Activated CD4-positive, alpha-beta T cell treated with anti-CD3 and anti-CD28 coated beads, Interleukin-2, amount 50 U/mL, for 16 hours (primary cell): Measurements from ENCODE around the gene ABCC11.
A peak's percentile ranks its signal among the peaks of the same experiment; 100 is the strongest.
"Not testable (repeated sequence)": the region's sequence is repeated elsewhere in the genome, so short reads cannot be mapped to it uniquely, and the experiment has no call there.

Experiments used
- DNase-seq: peaks from one replicate; pipeline ENCODE4 v3.0.0-alpha.2; 2020

The ABCC11 gene

GRCh38 chr16:48194828-48195556 is 52.3 kb downstream of the ABCC11 start:
- no peak for DNase-seq

DNA sequence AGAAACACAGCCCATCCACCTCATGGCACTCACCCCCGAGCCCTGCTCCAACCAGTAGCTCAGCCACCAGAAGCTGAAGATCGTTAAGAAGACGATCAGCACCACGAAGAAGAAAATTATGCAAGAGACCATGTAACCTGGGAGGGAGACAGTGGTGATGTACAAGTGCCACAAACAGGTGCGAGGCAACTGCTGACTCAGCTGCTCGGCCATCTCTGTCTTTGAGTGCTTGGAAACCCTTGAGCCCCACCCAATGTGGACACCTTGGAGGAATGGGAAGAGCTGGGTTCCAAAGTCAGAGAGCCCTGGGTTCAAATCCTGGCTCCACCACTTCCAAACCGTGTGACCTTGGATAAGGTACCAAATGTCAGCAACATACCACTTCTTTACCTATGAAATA is 53.5 kb downstream of the ABCC11 start:
- no peak for DNase-seq

DNA sequence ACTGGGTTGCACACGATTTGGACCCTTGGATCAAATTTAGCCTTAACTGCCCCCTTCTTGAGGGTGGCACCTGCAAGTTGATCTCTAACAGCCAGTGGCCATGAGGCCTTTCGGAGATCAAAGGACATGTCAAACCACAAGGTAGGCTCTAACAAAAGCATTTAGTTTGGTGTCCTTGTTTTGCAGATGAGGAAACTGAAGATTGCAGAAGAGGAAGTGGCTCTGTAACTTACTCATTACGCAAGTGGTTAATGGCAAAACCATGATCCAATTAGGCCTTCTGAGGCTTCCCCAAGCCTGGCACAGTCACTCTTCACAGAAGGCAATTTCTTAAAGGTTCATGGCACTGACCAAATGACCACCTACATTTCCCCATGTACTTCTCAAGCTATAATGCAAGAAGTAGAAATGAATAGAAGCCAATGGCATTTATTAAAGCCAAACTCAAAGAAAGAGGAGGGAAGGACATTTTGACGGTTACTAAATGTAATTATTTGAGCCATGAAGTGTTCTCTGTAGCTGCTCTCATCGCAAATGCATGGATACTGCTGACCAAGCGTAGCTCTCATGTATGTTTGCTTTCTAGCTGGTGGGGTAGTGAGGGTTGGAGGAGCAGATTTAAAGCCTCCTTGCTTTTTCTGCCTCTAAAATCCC is 58.8 kb downstream of the ABCC11 start:
- DNase-seq, result peak; percentile 57

DNA sequence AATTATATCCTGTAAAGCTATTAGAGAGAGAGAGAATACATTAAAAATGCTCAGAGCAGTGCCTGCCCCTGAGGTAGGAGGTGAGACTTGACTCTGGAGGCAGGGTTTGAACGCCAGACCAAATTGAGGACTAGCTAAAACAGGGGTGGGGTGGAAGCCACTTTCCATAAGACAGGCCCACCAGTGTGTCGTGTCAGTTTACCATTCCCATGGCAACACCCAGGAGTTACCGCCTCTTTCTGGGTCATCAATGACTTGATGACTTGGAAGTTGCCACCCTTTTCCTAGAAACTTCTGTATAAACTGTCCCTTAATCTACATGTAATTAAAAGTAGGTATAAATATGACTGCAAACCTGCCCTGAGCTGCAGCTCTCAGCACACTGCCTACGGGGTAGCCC is 59.6 kb downstream of the ABCC11 start:
- no peak for DNase-seq

GRCh38 chr16:48184681-48185080 is 62.7 kb downstream of the ABCC11 start:
- no peak for DNase-seq

DNA sequence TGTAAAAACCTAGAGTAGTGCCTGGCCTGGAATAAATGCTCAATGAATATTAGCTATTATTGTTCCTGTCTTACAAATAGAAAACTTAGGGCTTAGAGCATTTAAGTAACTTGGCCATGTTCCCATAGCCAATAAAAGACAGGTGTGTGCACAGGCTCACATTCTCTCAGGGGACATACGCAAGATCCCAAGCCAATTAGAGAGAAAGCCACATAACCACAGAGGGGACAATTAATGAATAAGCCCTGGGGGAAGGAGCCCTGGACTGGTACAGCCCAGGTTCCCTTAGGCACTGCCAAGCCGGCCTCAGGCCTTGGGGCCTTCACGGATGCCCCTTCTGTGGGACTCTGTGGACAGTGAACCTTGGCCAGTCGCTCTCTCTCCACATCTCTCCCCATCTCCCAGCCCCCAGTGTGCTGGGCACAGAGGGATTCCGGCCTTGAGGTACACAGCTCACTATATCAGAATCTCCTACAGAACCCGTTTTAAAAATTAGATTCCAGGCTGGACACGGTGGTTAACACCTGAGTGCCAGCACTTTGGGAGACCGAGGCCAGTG is 64.3 kb downstream of the ABCC11 start:
- DNase-seq, result no peak

GRCh38 chr16:48181746-48182520 is 65.4 kb downstream of the ABCC11 start:
- not testable (repeated sequence) for DNase-seq

GRCh38 chr16:48180868-48181480 is 66.4 kb downstream of the ABCC11 start:
- DNase-seq, result no peak

DNA sequence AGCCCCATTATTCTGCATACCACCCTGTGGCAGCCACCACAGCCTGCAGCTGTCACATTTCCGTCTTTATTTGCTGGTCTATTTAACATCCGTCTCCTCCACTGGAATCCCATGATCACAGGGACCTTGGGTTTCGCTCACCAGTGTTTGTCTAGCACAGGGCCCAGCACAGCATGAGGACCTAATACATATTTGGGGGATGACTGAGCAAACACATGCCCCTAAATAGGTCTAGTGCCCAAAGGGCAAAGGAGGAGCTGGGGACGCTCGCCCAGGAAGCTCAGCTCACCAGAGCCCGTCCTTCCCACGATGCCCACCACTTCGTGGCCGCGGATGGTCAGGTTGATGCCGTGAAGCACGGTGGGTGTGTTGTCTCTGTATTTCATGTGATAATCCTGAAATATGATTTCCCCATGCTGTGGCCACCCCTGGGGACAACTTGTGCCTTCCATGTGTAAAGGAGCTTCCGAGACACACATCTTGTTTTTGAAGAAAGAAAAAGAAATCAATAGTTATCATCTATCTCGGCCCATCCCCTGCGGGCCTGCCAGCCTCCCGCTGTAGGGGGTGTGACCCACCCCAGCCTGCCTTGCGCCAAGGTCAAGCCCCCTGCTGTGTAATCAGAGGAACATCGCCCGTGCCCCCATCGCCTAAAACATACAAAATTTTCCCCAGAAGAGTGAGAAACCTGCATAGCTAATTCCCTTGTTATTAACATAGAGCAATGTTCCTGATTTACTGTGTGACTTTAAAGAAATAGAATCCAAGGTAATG is 70.5 kb downstream of the ABCC11 start:
- no peak for DNase-seq

DNA sequence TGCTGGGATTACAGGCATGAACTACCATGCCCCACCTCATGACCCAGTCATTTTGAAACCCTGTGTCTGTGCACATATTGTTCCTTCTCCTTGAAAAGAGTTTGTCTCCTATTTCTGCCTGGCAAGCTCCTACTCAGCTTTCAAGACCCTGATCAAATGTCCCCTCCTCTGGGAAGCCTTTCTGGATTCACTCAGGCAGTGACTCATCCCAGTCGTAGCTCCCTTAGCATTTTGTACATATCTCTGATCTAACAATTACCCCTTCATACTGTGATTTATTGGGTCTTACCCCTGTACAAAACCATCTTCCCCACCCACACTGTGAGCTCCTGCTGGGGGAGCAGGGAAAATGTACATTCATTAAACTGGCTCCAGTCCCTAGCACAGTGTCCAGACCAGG is 73.5 kb downstream of the ABCC11 start:
- DNase-seq, result no peak

- no peak for DNase-seq
Measured at GRCh38 chr16:48172682-48173081, 74.7 kb downstream of the ABCC11 start.

DNA sequence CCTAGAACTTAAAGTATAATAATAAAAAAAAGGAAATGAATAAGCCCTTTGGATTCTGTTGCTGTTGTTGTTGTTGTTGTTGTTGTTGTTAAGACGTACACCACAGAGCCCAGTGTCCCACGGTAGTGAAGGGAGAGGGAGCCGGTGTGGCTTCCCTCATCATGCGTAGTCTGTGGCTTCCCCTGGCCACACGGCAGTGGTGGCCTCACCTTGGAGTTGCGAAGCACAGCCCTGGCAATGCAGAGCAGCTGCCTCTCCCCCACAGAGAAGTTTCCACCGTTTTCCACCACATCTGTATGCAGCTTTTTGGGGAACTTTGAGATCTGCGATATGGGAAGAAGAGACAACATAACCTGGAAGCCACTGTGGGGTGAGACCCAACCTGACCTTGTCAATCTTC is 77.4 kb downstream of the ABCC11 start:
- no peak for DNase-seq

GRCh38 chr16:48168075-48168474 is 79.3 kb downstream of the ABCC11 start:
- DNase-seq, result no peak

DNA sequence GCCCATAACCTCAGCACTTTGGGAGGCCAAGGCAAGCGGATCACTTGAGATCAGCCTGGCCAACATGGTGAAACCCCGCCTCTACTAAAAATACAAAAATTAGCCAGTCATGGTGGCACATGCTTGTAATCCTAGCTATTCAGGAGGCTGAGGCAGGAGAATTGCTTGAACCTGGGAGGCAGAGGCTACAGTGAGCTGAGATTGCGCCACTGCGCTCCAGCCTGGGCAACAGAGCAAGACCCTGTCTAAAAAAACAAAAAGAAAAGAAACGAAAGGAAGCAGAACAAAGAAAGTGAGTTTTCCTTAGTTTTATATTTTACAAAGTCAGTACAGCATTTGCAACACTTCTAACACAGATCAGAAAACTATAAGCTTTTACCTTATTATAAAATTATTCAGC is 80.7 kb downstream of the ABCC11 start:
- DNase-seq, result not testable (repeated sequence)

- DNase-seq, result no peak
Measured at GRCh38 chr16:48165961-48166578, 81.3 kb downstream of the ABCC11 start.

GRCh38 chr16:48164907-48165715 is 82.2 kb downstream of the ABCC11 start:
- DNase-seq, result peak; percentile 72

DNA sequence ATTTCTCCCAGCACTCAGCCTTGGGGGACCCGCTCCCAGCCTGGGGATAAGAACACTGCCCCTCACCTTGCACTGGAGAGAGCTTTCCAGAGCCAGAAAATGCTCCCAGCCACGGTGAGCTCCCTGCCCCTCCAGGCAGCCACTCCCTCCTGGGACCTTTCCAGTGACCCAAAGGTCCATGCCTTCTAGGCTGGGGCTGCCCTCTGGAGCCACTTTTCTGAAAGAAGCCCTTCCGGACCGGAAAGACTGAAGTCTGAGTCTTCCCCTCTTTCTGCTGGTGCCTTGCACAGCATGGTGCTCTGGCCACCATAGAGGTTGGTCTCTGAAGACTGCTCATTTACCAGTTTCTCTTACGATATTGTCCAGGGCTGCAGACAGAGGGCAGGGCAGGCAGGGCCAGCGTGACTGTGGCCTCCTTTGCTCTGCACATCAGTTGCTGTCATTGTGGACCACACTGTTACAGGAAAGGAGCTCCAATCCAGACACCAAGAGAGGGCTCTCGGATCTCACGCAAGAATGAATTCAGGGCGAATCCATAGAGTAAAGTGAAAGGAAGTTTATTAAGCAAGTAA is 84.4 kb downstream of the ABCC11 start:
- no peak for DNase-seq

GRCh38 chr16:48161906-48162305 is 85.4 kb downstream of the ABCC11 start:
- DNase-seq, result no peak

GRCh38 chr16:48160575-48160974 is 86.8 kb downstream of the ABCC11 start:
- no peak for DNase-seq

DNA sequence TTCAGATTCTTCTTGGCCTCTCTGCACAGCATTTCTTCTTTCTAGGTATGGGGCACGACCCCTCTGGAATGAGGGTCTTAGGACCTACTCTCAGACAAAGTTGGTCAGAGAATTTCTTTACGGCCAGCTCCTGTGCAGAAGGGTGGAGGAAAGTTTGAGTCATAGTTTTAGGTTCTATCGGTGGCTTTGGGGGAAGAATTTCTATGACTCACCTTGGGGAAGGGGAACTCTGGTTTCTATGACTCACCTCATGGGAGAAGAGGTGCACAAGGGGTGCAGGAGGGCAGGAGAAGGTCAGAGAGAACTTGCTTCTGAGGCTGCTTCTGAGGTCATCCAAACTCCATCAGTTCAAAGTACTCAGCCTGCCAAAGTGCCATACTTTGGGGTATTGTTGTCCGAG is 89.0 kb downstream of the ABCC11 start:
- peak; percentile 86 for DNase-seq

GRCh38 chr16:48157794-48158193 is 89.5 kb downstream of the ABCC11 start:
- DNase-seq, result no peak
